ENCODE measurements around the gene TJP3.

Gene TJP3

DNA sequence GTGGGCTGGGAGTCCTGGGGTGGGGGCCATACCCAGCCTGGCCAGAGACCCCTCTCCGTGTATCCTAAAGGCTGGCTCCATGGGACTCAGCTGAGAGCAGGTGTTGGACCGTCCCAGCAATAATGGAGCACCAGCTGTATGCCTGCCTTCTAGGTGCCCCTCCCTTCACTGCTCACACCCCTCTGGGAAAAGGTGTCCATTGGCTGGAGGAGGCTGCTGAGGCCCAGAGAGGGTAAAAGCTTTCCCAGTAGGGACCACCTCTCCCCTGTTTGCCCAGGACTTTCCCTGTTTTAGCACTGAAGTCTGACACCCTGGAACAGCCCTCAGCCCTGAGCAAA, 67.2 kb downstream of the TJP3 start:
- H3K27me3 ChIP-seq (ENCODE audit: control insufficient read depth, insufficient read depth, low read length), result no peaks in the 10 kb centered on the region
- no peak overlapping the region for H3K4me2 ChIP-seq (ENCODE audit: low read length)
- H3K9ac ChIP-seq, result no peak overlapping the region

DNA sequence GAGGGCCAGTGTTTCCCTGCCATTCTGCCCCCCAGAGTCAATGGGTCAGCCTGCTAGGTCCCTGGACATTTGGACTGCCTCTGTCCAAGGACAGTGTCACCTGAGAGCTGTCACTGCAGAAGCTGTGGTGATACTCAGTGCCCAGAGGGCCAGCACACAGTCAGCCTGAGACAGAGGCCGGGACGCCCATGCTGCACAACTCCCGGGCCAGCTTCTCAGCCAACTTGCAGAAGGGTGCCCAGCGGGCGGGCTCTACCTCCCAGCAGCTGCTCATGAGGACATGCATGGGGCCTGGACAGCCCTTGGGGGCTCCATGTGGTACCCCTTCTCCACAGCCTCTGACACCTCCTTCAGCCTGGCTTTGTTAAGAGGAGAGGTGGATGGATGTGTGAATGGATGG, 67.6 kb downstream of the TJP3 start:
- no peak overlapping the region for H3K27ac ChIP-seq
- no peaks in the 10 kb centered on the region for H3K4me1 ChIP-seq
- H3K4me2 ChIP-seq (ENCODE audit: low read length), result no peak overlapping the region
- H3K9me3 ChIP-seq (ENCODE audit: control insufficient read depth, low read length), result no peaks in the 10 kb centered on the region
- no peaks in the 10 kb centered on the region for H3K36me3 ChIP-seq (ENCODE audit: control insufficient read depth, insufficient read depth, low read length)
- H2AFZ ChIP-seq, result no peak overlapping the region
- no peaks in the 10 kb centered on the region for H3K79me2 ChIP-seq
- H3K27me3 ChIP-seq (ENCODE audit: control insufficient read depth, insufficient read depth, low read length), result no peaks in the 10 kb centered on the region
- TF ChIP-seq, protein P1, sequence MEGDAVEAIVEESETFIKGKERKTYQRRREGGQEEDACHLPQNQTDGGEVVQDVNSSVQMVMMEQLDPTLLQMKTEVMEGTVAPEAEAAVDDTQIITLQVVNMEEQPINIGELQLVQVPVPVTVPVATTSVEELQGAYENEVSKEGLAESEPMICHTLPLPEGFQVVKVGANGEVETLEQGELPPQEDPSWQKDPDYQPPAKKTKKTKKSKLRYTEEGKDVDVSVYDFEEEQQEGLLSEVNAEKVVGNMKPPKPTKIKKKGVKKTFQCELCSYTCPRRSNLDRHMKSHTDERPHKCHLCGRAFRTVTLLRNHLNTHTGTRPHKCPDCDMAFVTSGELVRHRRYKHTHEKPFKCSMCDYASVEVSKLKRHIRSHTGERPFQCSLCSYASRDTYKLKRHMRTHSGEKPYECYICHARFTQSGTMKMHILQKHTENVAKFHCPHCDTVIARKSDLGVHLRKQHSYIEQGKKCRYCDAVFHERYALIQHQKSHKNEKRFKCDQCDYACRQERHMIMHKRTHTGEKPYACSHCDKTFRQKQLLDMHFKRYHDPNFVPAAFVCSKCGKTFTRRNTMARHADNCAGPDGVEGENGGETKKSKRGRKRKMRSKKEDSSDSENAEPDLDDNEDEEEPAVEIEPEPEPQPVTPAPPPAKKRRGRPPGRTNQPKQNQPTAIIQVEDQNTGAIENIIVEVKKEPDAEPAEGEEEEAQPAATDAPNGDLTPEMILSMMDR (IDR thresholded peaks at IDR 0.05), result no peak
- H3K4me3 ChIP-seq (ENCODE audit: low read depth, low read length), result no peak overlapping the region
- H3K9ac ChIP-seq, result no peak overlapping the region

More for the DNA sequence above, 67.2 kb downstream of the TJP3 start:
- no peaks in the 10 kb centered on the region for H3K9me3 ChIP-seq (ENCODE audit: control insufficient read depth, low read length)
- H3K79me2 ChIP-seq, result no peaks in the 10 kb centered on the region
- TF ChIP-seq, protein P1 (IDR thresholded peaks at IDR 0.05), result no peak
- H3K4me1 ChIP-seq, result no peaks in the 10 kb centered on the region
- H3K4me3 ChIP-seq (ENCODE audit: low read depth, low read length), result no peak overlapping the region
- H3K27ac ChIP-seq, result no peak overlapping the region
- no peaks in the 10 kb centered on the region for H3K36me3 ChIP-seq (ENCODE audit: control insufficient read depth, insufficient read depth, low read length)
- H2AFZ ChIP-seq, result no peak overlapping the region

DNA sequence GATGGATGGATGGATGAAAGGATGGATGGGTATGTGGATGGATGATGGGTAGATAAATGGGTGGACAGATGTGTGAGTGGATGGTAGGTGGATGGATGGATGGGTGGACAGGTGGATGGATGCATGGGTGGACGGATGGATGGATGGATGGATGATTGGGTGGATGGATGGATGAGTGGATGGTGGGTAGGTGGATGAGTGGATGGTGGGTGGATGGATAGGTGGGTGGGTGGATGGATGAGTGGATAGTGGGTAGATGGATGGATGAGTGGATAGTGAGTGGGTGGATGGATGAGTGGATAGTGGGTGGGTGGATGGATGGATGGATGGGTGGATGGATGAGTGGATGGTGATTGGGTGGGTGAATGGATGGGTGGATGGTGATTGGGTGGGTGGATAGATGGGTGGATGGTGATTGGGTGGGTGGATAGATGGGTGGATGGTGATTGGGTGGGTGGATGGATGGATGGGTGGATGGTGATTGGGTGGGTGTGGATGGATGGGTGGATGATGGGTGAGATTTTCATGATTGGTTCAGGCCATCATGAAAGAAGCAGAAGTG, 68.4 kb downstream of the TJP3 start:
- H3K4me2 ChIP-seq (ENCODE audit: low read length), result no peak overlapping the region
- no peak overlapping the region for H3K4me3 ChIP-seq (ENCODE audit: low read depth, low read length)
- H3K27ac ChIP-seq, result no peak overlapping the region
- H3K79me2 ChIP-seq, result no peaks in the 10 kb centered on the region
- no peaks in the 10 kb centered on the region for H3K9me3 ChIP-seq (ENCODE audit: control insufficient read depth, low read length)
- H3K27me3 ChIP-seq (ENCODE audit: control insufficient read depth, insufficient read depth, low read length), result no peaks in the 10 kb centered on the region
- TF ChIP-seq, protein P1 (IDR thresholded peaks at IDR 0.05), result no peak
- H3K9ac ChIP-seq, result no peak overlapping the region
- H3K4me1 ChIP-seq, result no peaks in the 10 kb centered on the region
- no peak overlapping the region for H2AFZ ChIP-seq
- H3K36me3 ChIP-seq (ENCODE audit: control insufficient read depth, insufficient read depth, low read length), result no peaks in the 10 kb centered on the region

DNA sequence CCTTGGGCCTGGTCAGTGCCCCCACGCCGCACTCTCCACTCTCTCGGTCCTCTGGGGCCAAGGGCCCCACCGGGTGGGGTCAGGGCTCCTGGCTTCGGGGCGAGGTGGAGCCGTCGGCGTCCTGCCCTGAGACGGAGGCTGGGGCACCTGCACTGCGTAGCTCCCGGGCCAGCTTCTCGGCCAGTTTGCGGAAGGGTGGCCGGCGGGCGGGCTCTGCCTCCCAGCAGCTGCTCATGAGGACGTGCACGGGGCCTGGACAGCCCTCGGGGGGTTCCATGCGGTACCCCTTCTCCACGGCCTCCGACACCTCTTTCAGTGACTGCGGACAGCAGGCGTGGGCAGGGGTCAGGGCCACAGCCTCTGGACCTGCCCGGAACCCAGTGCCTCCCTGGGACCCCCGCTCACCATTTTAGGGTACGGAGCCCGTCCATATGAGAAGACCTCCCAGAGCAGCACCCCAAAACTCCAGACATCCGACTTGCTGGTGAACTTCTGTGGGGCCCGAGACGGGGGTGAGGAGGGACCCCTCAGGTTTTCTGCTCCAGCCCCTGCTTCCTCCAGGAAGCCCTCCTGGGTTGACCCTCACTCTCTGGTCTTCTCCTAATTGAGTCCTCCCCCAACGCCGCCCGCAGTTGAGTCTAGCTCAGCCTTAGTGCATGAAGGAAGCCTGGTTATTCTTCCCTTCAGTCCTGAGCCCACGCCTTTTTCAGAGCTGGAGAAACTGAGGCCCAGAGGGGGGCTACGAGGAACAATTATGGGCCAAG, 70.1 kb downstream of the TJP3 start:
- H3K9me3 ChIP-seq (ENCODE audit: control insufficient read depth, low read length), result no peaks in the 10 kb centered on the region
- no peak overlapping the region for H3K9ac ChIP-seq
- no peaks in the 10 kb centered on the region for H3K79me2 ChIP-seq
- no peaks in the 10 kb centered on the region for H3K27me3 ChIP-seq (ENCODE audit: control insufficient read depth, insufficient read depth, low read length)
- no peak overlapping the region for H3K4me3 ChIP-seq (ENCODE audit: low read depth, low read length)
- no peaks in the 10 kb centered on the region for H3K4me1 ChIP-seq
- no peaks in the 10 kb centered on the region for H3K36me3 ChIP-seq (ENCODE audit: control insufficient read depth, insufficient read depth, low read length)
- H2AFZ ChIP-seq, result no peak overlapping the region
- no peak overlapping the region for H3K27ac ChIP-seq
- TF ChIP-seq, protein P1 (IDR thresholded peaks at IDR 0.05), result no peak
- no peak overlapping the region for H3K4me2 ChIP-seq (ENCODE audit: low read length)
